ENCODE data around the gene TRUB1. TPM values are rescaled to one million over a fixed set of nuclear protein-coding genes. Genes with fewer than 3 reads are reported as not detected.

TRUB1 gene
- polyA plus RNA-seq, 1 of the 3 experiments (the other 2 are of a cell fraction), result 9.9 TPM

GRCh38 chr10:115003396-115003795, 65.4 kb downstream of the TRUB1 start:
- POLR2A ChIA-PET, result no interaction called here
- CTCF ChIA-PET, result interaction anchor here (3.2 kb wide), 1 partner anchor 16 kb away, joined by 8 read pairs; no protein-coding TSS in a partner anchor
- 81% methylated on average over 2 of the region's 2 CpGs for WGBS (ENCODE audit: low lambda C conversion rate)

GRCh38 chr10:115004236-115004862, 66.4 kb downstream of the TRUB1 start:
- Histone ChIP-seq H3F3A (replicated peaks; ENCODE audit: insufficient read depth) (no peaks in the 10 kb centered on the region), H3K4me2 (no peak overlapping the region), H3K4me3 (ENCODE audit: low read depth in 2 of 2, low read length in 1 of 2) (no peak overlapping the region), H3K27ac (ENCODE audit: low read depth in 2 of 2, low read length in 1 of 2) (no peak overlapping the region), H3K4me1 (ENCODE audit: control insufficient read depth in 1 of 2, insufficient read depth in 2 of 2, low read depth in 1 of 2, low read length in 1 of 2) (no peaks in the 10 kb centered on the region; a peak in 2 of 4 replicates), H3K36me3 (replicated peaks in 1 of 2; ENCODE audit: control insufficient read depth in 1 of 2, insufficient read depth in 2 of 2, low read length in 1 of 2) (no peaks in the 10 kb centered on the region), H3K27me3 (ENCODE audit: insufficient read depth) (no peaks in the 10 kb centered on the region), H4K20me1 (ENCODE audit: insufficient read depth) (no peaks in the 10 kb centered on the region), H3K9me2 (no peaks in the 10 kb centered on the region), H3K9me3 (no peaks in the 10 kb centered on the region), H2AFZ (ENCODE audit: low read depth) (no peak overlapping the region), H3K79me2 (ENCODE audit: insufficient read depth) (no peaks in the 10 kb centered on the region), H3K9ac (no peak overlapping the region)
- 66% methylated on average over 3 of the region's 3 CpGs for WGBS (ENCODE audit: low lambda C conversion rate)
- CTCF ChIA-PET, result no interaction called here
- no peak for DNase-seq
- POLR2A ChIA-PET, result no interaction called here
- TF ChIP-seq FOXJ3 (CRISPR knock-in tag; IDR thresholded peaks at IDR 0.05) (no peak), NRF1 (IDR thresholded peaks at IDR 0.05; ENCODE audit: low read depth, low read length) (no peak), USF2 (IDR thresholded peaks at IDR 0.05; ENCODE audit: borderline replicate concordance, low read depth, low read length) (no peak), EP300 (IDR thresholded peaks at IDR 0.05; ENCODE audit: borderline replicate concordance in 1 of 2, low read depth in 1 of 2, low read length in 1 of 2) (no peak), RXRA (IDR thresholded peaks at IDR 0.05; ENCODE audit: borderline replicate concordance, low read depth) (no peak), MXI1 (IDR thresholded peaks at IDR 0.05; ENCODE audit: low read depth, low read length) (no peak), CTCF (IDR thresholded peaks at IDR 0.05) (no peak), ZBTB33 (IDR thresholded peaks at IDR 0.05; ENCODE audit: borderline replicate concordance, low read depth) (no peak), ELF1 (IDR thresholded peaks at IDR 0.05) (no peak), EZH2phosphoT487 (IDR thresholded peaks at IDR 0.05; ENCODE audit: borderline replicate concordance, low read depth) (no peak), TAF1 (IDR thresholded peaks at IDR 0.05; ENCODE audit: borderline replicate concordance, low read depth, low read length) (no peak)

More at GRCh38 chr10:115003396-115003795, 65.4 kb downstream of the TRUB1 start:
- Histone ChIP-seq H2AFZ (ENCODE audit: low read depth) (no peak overlapping the region), H3K4me1 (ENCODE audit: control insufficient read depth in 1 of 2, insufficient read depth in 2 of 2, low read depth in 1 of 2, low read length in 1 of 2) (no peaks in the 10 kb centered on the region; a peak in 2 of 4 replicates), H3K36me3 (replicated peaks in 1 of 2; ENCODE audit: control insufficient read depth in 1 of 2, insufficient read depth in 2 of 2, low read length in 1 of 2) (no peaks in the 10 kb centered on the region), H4K20me1 (ENCODE audit: insufficient read depth) (no peaks in the 10 kb centered on the region), H3K9me2 (no peaks in the 10 kb centered on the region), H3K9me3 (no peaks in the 10 kb centered on the region), H3K4me2 (no peak overlapping the region), H3K27me3 (ENCODE audit: insufficient read depth) (no peaks in the 10 kb centered on the region), H3F3A (replicated peaks; ENCODE audit: insufficient read depth) (no peaks in the 10 kb centered on the region), H3K9ac (no peak overlapping the region), H3K27ac (ENCODE audit: low read depth in 2 of 2, low read length in 1 of 2) (no peak overlapping the region), H3K79me2 (ENCODE audit: insufficient read depth) (no peaks in the 10 kb centered on the region), H3K4me3 (ENCODE audit: low read depth in 2 of 2, low read length in 1 of 2) (no peak overlapping the region)
- no peak for DNase-seq
- TF ChIP-seq ELF1 (IDR thresholded peaks at IDR 0.05) (no peak), RAD21 (IDR thresholded peaks at IDR 0.05; ENCODE audit: low read length) (no peak), SIN3A (IDR thresholded peaks at IDR 0.05; ENCODE audit: borderline replicate concordance, low read depth, low read length) (no peak), CHD2 (IDR thresholded peaks at IDR 0.05; ENCODE audit: low read length, partially characterized antibody) (no peak), REST (IDR thresholded peaks at IDR 0.05; ENCODE audit: low read depth, low read length) (no peak)

Data from SK-N-SH (cell line).